B cell (primary cell): ENCODE measurements around the gene TSN.

Experiments used
- CTCF ChIP-seq: fragments of 200-600 bp; IDR thresholded peaks from one replicate; pipeline ENCODE4 v1.8.0; 2022; ENCODE audit warnings: antibody characterized with exemption, mild to moderate bottlenecking
- EZH2 ChIP-seq: IDR thresholded peaks from 2 replicates; pipeline ENCODE4 v1.6.1; 2012; ENCODE audit warnings: borderline replicate concordance, low read depth, mild to moderate bottlenecking, moderate library complexity, low read length; ENCODE audit not compliant: insufficient read depth, poor library complexity, severe bottlenecking

- no peak for TF ChIP-seq CTCF
- TF ChIP-seq EZH2: no peak
Measured at GRCh38 chr2:121783180-121783579, 27.7 kb downstream of the TSN start.
